ENCODE measurements around the gene PYGL.
"Not testable (repeated sequence)": the region's sequence is repeated elsewhere in the genome, so short reads cannot be mapped to it uniquely, and the experiment has no call there.

The PYGL gene

GRCh38 chr14:50954811-50955372 lies 10.6 kb upstream of the PYGL start:
- DNase-seq: no peak

GRCh38 chr14:50953502-50953901 lies 9.2 kb upstream of the PYGL start:
- DNase-seq: no peak

GRCh38 chr14:50951032-50951431 lies 6.7 kb upstream of the PYGL start:
- DNase-seq: no peak

- no peak for DNase-seq
Observed at GRCh38 chr14:50948205-50948604, 3.9 kb upstream of the PYGL start.

- no peak for DNase-seq
Observed at GRCh38 chr14:50947446-50947845, 3.2 kb upstream of the PYGL start.

GRCh38 chr14:50946234-50946935 lies 2.1 kb upstream of the PYGL start:
- DNase-seq: no peak

DNA sequence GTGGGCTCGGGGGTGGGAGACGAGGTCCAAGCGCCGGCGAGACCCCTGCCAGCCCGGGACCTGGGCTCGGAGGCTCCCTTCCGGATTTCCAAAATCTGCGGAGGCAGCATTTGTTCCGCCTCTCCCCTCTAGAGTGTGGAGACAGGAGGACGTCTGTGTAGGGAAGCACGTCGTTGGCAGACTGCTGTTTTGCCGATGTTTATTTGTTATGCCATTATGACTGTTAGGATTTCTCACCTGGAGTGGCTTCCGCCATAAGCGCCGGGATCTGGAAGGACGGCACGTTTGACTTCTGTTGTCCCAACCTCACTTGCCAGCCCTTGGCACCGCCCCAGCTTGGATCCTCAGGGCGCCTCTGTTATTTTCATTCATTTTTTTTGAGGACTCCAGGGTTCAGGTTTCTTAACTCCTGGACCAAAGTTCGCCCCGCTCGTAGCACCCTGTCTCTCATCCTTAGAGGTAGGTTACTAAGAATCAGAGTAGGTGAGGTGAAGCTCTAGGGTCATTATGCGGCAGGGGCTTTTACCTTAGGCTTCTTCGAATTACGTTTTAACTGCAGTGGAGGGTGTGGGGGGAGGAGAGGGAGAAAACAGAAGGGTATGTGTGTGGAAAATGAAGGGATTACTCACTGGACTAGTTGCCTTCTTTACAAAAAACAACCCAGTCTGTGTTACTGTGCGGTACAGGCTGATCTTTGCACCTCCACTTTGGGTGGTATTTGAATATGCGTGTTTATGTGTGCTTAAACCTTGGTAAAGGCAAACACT lies 547 bp upstream of the PYGL start:
- DNase-seq: peak; percentile 27

- DNase-seq: no peak
Observed at GRCh38 chr14:50943261-50943942, 881 bp downstream of the PYGL start.

DNA sequence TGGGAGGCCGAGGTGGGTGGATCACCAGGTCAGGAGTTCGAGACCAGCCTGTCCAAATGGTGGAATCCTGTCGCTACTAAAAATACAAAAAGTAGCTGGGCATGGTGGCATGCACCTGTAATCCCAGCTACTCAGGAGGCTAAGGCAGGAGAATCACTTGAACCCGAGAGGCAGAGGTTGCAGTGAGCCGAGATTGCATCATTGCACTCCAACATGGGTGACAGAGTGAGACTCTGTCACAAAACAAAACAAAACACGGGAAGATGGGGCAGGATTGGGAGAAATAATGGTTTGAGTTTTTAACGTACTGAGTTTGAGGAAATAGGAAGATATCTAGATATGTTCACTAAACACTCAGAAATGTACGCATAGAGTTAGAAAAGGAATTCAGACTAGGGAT lies 2.6 kb downstream of the PYGL start:
- not testable (repeated sequence) for DNase-seq

- DNase-seq: no peak
Observed at GRCh38 chr14:50941151-50941550, 3.1 kb downstream of the PYGL start.

GRCh38 chr14:50937800-50938199 lies 6.5 kb downstream of the PYGL start:
- DNase-seq: no peak

DNA sequence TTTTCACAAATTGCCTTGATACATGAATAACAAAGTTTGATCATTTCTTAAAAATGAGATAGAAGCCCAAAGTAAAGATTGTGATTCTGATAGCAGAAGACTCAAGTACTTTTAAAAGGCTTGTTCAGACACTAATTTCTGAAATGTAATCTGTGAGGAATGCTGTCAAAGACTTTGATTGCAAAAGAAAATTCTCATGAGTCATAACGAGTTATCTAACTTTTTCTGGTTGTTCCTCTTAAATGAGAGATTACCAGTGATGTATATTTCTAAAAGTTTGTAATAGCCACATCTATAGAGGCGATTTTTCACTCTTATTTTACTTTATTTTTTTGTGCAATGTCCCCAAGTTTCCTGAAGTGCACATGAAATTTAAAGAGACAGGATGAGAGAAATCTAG lies 7.0 kb downstream of the PYGL start:
- DNase-seq: no peak

- no peak for DNase-seq
Observed at GRCh38 chr14:50936882-50937281, 7.4 kb downstream of the PYGL start.

DNA sequence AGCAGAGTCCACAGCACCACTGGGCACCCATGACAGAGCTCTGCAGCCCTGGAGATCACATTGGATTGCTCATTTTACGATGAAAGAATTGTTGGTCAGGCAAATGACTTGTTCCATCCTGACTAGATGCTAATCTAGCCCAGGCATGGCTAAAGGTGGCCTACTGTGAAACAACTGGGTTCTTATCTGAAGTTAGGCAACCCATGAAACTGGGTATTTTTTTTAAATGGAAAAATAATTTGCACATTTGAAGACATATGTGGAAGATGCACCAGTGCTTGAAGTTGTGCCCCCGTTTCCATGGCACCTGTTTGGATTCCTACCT lies 8.3 kb downstream of the PYGL start:
- no peak for DNase-seq

- DNase-seq: no peak
Observed at GRCh38 chr14:50935126-50936015, 8.9 kb downstream of the PYGL start.

DNA sequence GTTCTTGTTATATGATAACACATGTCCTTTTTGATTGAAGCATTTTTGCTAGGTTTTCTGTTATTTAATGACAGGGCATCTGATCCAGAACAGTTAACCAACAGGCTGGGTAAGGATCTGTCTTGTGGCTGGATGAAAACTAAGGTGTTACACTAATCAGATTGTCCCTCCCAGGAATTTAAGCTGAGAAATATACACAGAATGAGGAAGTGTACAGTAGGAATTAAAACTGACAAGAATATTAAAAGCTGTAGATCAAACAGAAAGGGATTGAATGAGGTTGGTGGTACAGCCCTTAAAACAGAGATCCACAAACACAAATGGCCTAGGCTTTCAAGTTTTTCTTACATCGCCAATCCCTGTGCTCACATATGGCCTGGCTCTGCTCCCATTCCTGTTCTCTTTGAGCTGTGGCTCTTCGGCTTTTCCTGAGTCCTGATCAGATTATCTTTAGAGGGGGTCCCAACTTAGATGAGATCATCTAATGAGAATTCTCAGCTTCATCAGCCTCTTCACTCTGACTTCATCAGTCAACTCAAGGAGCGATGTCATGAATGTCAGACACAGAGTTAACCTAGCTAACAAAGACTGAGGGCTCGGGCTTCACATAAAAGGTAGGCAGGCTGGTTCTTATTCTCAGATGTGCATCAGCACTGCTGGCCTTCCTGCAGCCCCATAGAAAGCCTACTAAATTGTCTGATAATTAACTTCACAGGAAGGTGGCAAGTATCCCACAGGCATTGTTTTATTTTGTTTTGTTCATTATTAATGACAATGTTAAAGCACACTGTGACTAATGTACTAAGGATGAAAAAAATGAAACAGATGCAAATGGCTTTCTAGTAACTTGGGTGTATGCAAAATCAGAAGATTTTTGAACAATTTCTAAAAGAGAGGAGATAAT lies 11.4 kb downstream of the PYGL start:
- DNase-seq: no peak

DNA sequence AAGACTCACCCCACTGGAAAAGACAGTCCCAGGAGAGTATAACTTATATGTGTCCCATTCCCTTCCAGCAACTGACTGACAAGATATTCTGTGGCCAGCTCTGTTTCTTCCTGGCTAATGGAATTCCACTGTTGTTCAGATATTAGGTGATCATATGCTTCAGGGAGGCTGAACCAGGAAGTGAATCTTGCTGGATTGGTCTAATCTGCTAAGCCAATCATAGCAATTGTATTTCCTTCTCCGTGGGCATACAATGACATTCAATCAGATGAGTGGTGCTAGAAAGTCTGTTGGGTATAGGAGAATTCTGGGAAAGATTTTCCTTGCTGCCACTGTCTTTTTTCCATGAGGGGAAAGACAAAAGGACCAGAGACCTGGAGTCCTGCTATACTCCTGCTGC lies 12.1 kb downstream of the PYGL start:
- DNase-seq: no peak

GRCh38 chr14:50931559-50931958 lies 12.7 kb downstream of the PYGL start:
- no peak for DNase-seq

DNA sequence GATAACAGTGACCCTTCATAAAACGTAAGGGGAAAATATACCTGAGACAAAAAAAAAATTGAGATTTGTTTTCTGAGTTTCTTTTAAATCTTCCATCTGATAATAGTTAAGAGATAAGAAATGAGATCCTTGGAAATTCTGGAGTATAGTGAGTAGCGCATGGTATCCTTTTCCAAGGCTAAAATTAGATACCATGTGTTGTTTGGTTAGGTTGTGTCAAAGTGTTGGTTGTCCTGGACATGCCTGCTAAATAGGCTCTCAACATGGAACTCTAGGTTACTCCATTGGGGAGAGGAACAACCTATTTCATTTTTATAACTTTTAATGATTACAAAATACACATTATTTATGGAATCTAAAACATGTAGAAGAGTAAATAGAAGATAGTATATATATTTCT lies 14.8 kb downstream of the PYGL start:
- DNase-seq: no peak

GRCh38 chr14:50928002-50928635 lies 16.2 kb downstream of the PYGL start:
- no peak for DNase-seq

GRCh38 chr14:50926851-50927386 lies 17.4 kb downstream of the PYGL start:
- no peak for DNase-seq

Data from NCI-H510A (cell line).